Endothelial cell of umbilical vein (primary cell): ENCODE data around the gene DSE. TPM values are rescaled to one million over a fixed set of nuclear protein-coding genes. Genes with fewer than 3 reads are reported as not detected.

Experiments
- BruUV-seq: library from RNA; stranded (reverse); fragments of 400-500 nt; replicated peaks from 2 replicates; lab custom pipeline; 2021; lab: Mats Ljungman, UMichigan
- CTCF ChIA-PET: fragments of 300-600, 350-600 bp; sonication (Branson Sonifier 250); formaldehyde crosslinking; loops from one replicate; lab custom pipeline; 2021; ENCODE audit warnings: antibody characterized with exemption, inconsistent platforms; lab: Charles Lee
- POLR2A ChIA-PET: fragments of 300-600, 350-600 bp; sonication (Branson Sonifier 250); formaldehyde crosslinking; loops from one replicate; lab custom pipeline; 2021; ENCODE audit warnings: antibody characterized with exemption, inconsistent platforms; lab: Charles Lee
- DNase-seq: peaks from one replicate; pipeline ENCODE4 v3.0.0-alpha.2; 2011; ENCODE audit warnings: low read depth, low spot score
- FAIRE-seq: peaks from 2 replicates; lab custom pipeline; 2011; peaks lifted over from hg19 to GRCh38; lab: Jason Lieb, UNC
- H2AFZ ChIP-seq: 2 replicates; pipeline ENCODE4 v1.6.0; 2012; ENCODE audit warnings: low read depth, low read length, control low read depth, inconsistent platforms
- H3K27ac ChIP-seq: 2 replicates; pipeline ENCODE4 v1.5.1; 2011; ENCODE audit warnings: low read depth, mild to moderate bottlenecking, control low read depth, low read length, moderate library complexity; ENCODE audit not compliant: insufficient read depth
- H3K27me3 ChIP-seq, 2 experiments: 2 replicates each; pipeline versions ENCODE4 v1.6.0 to v1.6.1; 2011; ENCODE audit warnings: low read length in 2 of 2, mixed read lengths in 1 of 2; ENCODE audit not compliant: control insufficient read depth in 2 of 2, insufficient read depth in 2 of 2
- H3K36me3 ChIP-seq, 2 experiments: 2 replicates in 1 of 2; 3 replicates in 1 of 2; pipeline ENCODE4 v1.5.1; 2011; ENCODE audit warnings: low read length in 2 of 2, mild to moderate bottlenecking in 1 of 2, moderate library complexity in 1 of 2; ENCODE audit not compliant: control insufficient read depth in 2 of 2, insufficient read depth in 2 of 2; ENCODE audit errors: extremely low read depth in 1 of 2
- H3K4me1 ChIP-seq: 3 replicates; pipeline ENCODE4 v1.5.1; 2011; ENCODE audit warnings: mild to moderate bottlenecking, low read length; ENCODE audit not compliant: control insufficient read depth, insufficient read depth; ENCODE audit errors: extremely low read depth
- H3K4me2 ChIP-seq: 2 replicates; pipeline ENCODE4 v1.6.1; 2011; ENCODE audit warnings: low read length, control low read depth, mixed read lengths; ENCODE audit not compliant: insufficient read depth
- H3K4me3 ChIP-seq, 3 experiments: fragments of 200-600 bp in 1 of 3; sonication (generic), shearing (Covaris generic) in 1 of 3; replicated peaks in 1 of 3; 2 replicates each; pipeline ENCODE4 v1.5.1; 2011 to 2016; ENCODE audit warnings: control low read depth in 3 of 3, low read length in 3 of 3, mild to moderate bottlenecking in 2 of 3, inconsistent platforms in 1 of 3, low read depth in 1 of 3, moderate library complexity in 1 of 3; ENCODE audit not compliant: insufficient read depth in 1 of 3
- H3K79me2 ChIP-seq: 2 replicates; pipeline ENCODE4 v1.6.0; 2012; ENCODE audit warnings: low read length, inconsistent platforms; ENCODE audit not compliant: control insufficient read depth, insufficient read depth
- H3K9ac ChIP-seq: replicated peaks from 2 replicates; pipeline ENCODE3; 2011; ENCODE audit warnings: low read length, control low read depth; ENCODE audit not compliant: insufficient read depth; ENCODE audit errors: extremely low read depth
- H3K9me1 ChIP-seq: replicated peaks from 3 replicates; pipeline ENCODE4 v1.6.0; 2011; ENCODE audit warnings: mild to moderate bottlenecking, low read length; ENCODE audit not compliant: control insufficient read depth, insufficient read depth; ENCODE audit errors: extremely low read depth
- H3K9me3 ChIP-seq: replicated peaks from 2 replicates; pipeline ENCODE4 v1.5.1; 2012; ENCODE audit warnings: low read length, inconsistent platforms; ENCODE audit not compliant: control insufficient read depth, insufficient read depth
- H4K20me1 ChIP-seq: replicated peaks from 2 replicates; pipeline ENCODE3; 2011; ENCODE audit warnings: mild to moderate bottlenecking, low read length; ENCODE audit not compliant: control insufficient read depth, insufficient read depth; ENCODE audit errors: extremely low read depth
- EZH2 ChIP-seq: IDR thresholded peaks from 2 replicates; pipeline ENCODE4 v1.6.1; 2012; ENCODE audit warnings: borderline replicate concordance, low read depth, mild to moderate bottlenecking, moderate library complexity, low read length, inconsistent platforms; ENCODE audit not compliant: severe bottlenecking
- FOS ChIP-seq: IDR thresholded peaks from 2 replicates; pipeline ENCODE4 v1.6.1; 2011; ENCODE audit warnings: mild to moderate bottlenecking, low read length, moderate library complexity, borderline replicate concordance; ENCODE audit not compliant: insufficient read depth
- GATA2 ChIP-seq: IDR thresholded peaks from 2 replicates; pipeline ENCODE4 v1.7.0; 2011; ENCODE audit warnings: low read depth, mild to moderate bottlenecking, moderate library complexity, mixed read lengths, low read length; ENCODE audit not compliant: insufficient read length, insufficient read depth
- JUN ChIP-seq: IDR thresholded peaks from 2 replicates; pipeline ENCODE4 v1.6.1; 2011; ENCODE audit warnings: borderline replicate concordance, low read depth; ENCODE audit not compliant: insufficient read length, insufficient read depth
- MYC ChIP-seq: IDR thresholded peaks from one replicate; pipeline ENCODE4 v1.6.1; 2011; ENCODE audit warnings: mild to moderate bottlenecking, low read depth, low read length
- POLR2A ChIP-seq: IDR thresholded peaks from 2 replicates; pipeline ENCODE4 v1.6.1; 2012; ENCODE audit warnings: low read depth, mild to moderate bottlenecking, control low read depth, low read length
- POLR2AphosphoS5 ChIP-seq: IDR thresholded peaks from 2 replicates; pipeline ENCODE4 v1.6.1; 2012; ENCODE audit warnings: low read depth, mild to moderate bottlenecking, control low read depth, low read length, moderate library complexity; ENCODE audit not compliant: insufficient read depth
- dilution Hi-C: fragments of 300-500 bp; cut with MboI; formaldehyde crosslinking; loops from one replicate; pipeline ENCODE4 v1.15.0; 2019; ENCODE audit warnings: low sequenced_read_pairs; ENCODE audit not compliant: extremely low pct_ligation_motif_present
- intact Hi-C: fragments of 100-400 bp; cut with micrococcal nuclease; formaldehyde crosslinking; loops from one replicate; pipeline ENCODE4 v1.10.0; 2022
- polyA plus RNA-seq, 4 experiments: library from polyadenylated mRNA; depleted of rRNA in 3 of 4; stranded (reverse) in 3 of 4; unstranded in 1 of 4; fragments of >200 nt; gene quantifications; 2 replicates each; pipeline versions ENCODE4 v1.2.1 to v1.2.3, GENCODE V29; 2011 to 2012; ENCODE audit warnings: missing spikeins in 1 of 4
- total RNA-seq: library from RNA; stranded (reverse); gene quantifications from 2 replicates; pipeline ENCODE4 v1.2.3, GENCODE V29; 2021
- TF ChIP-seq, protein P1 (sequence below): IDR thresholded peaks from 2 replicates; pipeline ENCODE4 v1.6.1; 2011; ENCODE audit not compliant: insufficient read depth, insufficient read length
- TF ChIP-seq, protein P2 (sequence below), 2 donors: IDR thresholded peaks; 1 replicate in 1 of 2; 2 replicates in 1 of 2; pipeline ENCODE4 v1.5.1; 2011; ENCODE audit warnings: low read length in 2 of 2, mild to moderate bottlenecking in 2 of 2, moderate library complexity in 2 of 2, control low read depth in 1 of 2, inconsistent platforms in 1 of 2, low read depth in 1 of 2; ENCODE audit not compliant: insufficient read depth in 1 of 2; ENCODE audit errors: extremely low read depth in 1 of 2

DSE gene
- total and polyA plus RNA-seq, 2 donors (not counting 3 experiments of a cell fraction or from before 2014, with no cell fraction given), result 12.0 to 25.0 TPM

DNA sequence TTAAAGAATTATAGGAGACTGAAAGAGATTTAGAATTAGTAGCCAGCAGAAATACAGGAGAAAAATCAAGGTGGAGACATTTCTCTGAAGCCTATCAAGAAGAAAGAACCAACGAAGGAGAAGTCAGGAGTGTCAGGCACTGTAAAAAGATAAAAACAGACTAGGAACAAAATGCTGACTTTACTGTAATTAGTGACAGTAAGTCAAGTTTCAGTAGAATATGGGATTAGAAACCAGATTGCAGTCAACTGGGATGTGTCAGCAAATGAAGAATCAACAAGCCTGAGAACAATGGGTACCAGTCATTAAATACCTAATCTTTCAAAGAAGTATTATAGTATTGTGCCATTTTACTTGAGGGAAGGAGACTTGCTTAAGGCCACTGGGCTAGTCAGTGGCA is 112.0 kb downstream of the DSE start:
- no peaks in the 10 kb centered on the region for H3K79me2 ChIP-seq
- POLR2A ChIA-PET, result no interaction called here
- no peak for FAIRE-seq

More for the DNA sequence above, 112.0 kb downstream of the DSE start:
- Histone ChIP-seq H3K27ac (no peak overlapping the region), H4K20me1 (no peaks in the 10 kb centered on the region), H2AFZ (no peak overlapping the region), H3K9ac (no peak overlapping the region), H3K4me3 (no peak overlapping the region), H3K9me3 (no peaks in the 10 kb centered on the region), H3K4me2 (no peak overlapping the region), H3K36me3 (no peaks in the 10 kb centered on the region), H3K9me1 (no peaks in the 10 kb centered on the region), H3K27me3 (peaks cover 5 to 12% of the 10 kb centered on the region in 2 experiments), H3K4me1 (no peaks in the 10 kb centered on the region)
- no TSS peak for BruUV-seq
- TF ChIP-seq MYC (no peak), FOS (no peak), JUN (no peak), POLR2AphosphoS5 (no peak), GATA2 (no peak), POLR2A (no peak), EZH2 (no peak)
- TF ChIP-seq, protein P1, sequence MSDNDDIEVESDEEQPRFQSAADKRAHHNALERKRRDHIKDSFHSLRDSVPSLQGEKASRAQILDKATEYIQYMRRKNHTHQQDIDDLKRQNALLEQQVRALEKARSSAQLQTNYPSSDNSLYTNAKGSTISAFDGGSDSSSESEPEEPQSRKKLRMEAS, result no peak
- TF ChIP-seq, protein P2, sequence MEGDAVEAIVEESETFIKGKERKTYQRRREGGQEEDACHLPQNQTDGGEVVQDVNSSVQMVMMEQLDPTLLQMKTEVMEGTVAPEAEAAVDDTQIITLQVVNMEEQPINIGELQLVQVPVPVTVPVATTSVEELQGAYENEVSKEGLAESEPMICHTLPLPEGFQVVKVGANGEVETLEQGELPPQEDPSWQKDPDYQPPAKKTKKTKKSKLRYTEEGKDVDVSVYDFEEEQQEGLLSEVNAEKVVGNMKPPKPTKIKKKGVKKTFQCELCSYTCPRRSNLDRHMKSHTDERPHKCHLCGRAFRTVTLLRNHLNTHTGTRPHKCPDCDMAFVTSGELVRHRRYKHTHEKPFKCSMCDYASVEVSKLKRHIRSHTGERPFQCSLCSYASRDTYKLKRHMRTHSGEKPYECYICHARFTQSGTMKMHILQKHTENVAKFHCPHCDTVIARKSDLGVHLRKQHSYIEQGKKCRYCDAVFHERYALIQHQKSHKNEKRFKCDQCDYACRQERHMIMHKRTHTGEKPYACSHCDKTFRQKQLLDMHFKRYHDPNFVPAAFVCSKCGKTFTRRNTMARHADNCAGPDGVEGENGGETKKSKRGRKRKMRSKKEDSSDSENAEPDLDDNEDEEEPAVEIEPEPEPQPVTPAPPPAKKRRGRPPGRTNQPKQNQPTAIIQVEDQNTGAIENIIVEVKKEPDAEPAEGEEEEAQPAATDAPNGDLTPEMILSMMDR (IDR thresholded peaks at IDR 0.05; ENCODE audit: extremely low read depth in 1 of 2, insufficient read depth in 1 of 2, low read depth in 1 of 2, low read length in 2 of 2), result no peak
- intact Hi-C loops (no loop called here), dilution Hi-C loops (no loop called here)
- DNase-seq, result no peak
- CTCF ChIA-PET, result no interaction called here
